HG03108 (cell line): ENCODE results near the gene CCT3.
"Not testable (repeated sequence)": the region's sequence is repeated elsewhere in the genome, so short reads cannot be mapped to it uniquely, and the experiment has no call there.

ENCODE experiments used
- ATAC-seq: cut with Tn5 transposase; IDR thresholded peaks from one replicate; pipeline ENCODE4 v1.9.1; 2021; ENCODE audit warnings: moderate library complexity; ENCODE audit not compliant: unreplicated experiment

CCT3 gene

DNA sequence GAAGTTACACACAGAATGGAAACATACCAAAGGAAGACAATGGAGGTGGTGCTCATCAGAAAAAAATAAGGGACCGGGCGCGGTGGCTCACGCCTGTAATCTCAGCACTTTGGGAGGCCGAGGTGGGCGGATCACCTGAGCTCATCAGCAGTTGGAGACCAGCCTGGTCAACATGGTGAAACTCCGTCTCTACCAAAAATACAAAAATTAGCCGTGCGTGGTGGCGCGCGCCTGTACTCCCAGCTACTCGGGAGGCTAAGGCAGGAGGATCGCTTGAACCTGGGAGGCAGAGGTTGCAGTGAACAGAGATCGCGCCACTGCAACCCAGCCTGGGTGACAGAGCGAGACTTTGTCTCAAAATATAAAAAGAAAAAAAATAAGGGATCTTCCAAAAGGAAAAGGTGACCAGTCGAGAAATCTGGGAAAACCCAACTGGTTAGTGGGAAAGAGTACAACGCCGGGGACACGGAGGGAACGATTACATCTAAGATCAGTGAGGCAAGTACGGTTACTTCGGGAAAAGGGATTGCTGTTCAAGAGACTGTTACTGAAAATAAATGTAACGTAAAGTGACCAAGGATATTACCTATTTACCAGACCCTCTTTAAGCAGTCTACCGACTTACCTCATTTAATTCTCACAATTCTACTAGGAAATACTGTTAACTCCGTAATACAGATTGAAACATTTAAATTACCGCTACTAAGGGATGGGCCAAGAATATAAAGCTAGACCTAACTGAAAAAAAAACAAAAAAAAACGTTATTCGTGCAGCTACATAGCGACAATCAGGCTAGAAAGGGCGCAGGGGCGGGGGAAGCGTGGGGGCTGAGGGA is 822 bp downstream of the CCT3 start:
- no peak for ATAC-seq

- no peak for ATAC-seq
These were observed 1.9 kb downstream of the CCT3 start for GRCh38 chr1:156336242-156336641.

GRCh38 chr1:156323179-156323578 is 14.9 kb downstream of the CCT3 start:
- not testable (repeated sequence) for ATAC-seq

DNA sequence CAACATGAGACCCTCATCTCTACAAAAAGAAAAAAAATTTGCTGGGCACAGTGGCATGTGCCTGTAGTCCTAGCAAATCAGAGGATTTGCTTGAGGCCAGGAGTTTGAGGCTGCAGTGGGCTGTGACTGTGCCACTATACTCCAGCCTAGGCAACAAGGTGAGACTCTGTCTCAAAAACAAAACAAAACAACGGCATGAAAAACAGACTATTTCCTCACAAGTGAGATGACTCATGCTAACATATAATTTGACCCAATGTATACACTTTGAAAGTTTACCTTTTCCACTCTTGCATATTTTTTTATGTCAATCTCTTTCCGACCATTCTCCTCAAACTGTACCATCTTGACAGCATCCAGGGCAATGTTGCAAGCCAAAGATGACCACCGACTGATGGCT is 17.5 kb downstream of the CCT3 start:
- no peak for ATAC-seq

GRCh38 chr1:156319664-156320063 is 18.4 kb downstream of the CCT3 start:
- no peak for ATAC-seq

DNA sequence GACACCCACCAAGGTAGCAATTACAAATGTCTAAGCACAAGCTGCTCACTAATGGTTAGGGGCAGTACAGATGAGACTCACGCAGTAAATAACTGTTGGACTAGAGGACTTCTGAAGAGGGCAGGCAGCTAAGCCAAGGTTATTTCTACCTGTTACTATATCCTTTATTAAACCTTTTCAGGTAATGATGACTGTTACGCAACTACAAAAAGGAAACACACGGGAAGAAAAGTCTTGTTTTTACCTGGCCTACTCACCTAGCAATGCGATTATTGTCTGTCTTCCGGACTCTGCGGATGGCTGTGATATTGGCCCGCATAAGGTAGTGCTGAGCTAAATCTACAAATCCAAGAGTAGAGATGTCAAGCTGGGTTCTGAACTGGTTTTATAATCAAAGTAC is 21.2 kb downstream of the CCT3 start:
- ATAC-seq, result no peak

- no peak for ATAC-seq
These were observed 27.1 kb downstream of the CCT3 start for GRCh38 chr1:156310962-156311361.

DNA sequence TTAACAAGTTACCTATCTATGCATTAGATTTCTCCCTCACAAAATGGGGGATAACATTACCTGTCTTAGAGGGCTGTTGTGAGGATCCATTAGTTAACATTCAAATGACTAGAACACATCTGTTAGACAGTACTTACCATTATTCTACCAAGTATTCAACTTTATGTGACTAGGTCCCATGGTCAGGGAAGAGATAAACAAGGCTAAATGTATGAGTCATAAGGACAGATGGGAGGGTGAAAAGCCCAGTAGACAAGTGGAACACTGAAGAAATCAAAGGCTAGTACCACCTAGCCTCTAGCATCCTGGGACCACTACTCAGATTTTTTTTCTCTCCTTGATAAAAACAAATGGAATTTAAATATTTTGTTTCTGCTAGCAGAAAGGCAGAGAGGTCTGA is 30.0 kb downstream of the CCT3 start:
- ATAC-seq, result no peak

GRCh38 chr1:156305215-156305614 is 32.9 kb downstream of the CCT3 start:
- ATAC-seq, result no peak

GRCh38 chr1:156303241-156303640 is 34.9 kb downstream of the CCT3 start:
- ATAC-seq, result no peak

DNA sequence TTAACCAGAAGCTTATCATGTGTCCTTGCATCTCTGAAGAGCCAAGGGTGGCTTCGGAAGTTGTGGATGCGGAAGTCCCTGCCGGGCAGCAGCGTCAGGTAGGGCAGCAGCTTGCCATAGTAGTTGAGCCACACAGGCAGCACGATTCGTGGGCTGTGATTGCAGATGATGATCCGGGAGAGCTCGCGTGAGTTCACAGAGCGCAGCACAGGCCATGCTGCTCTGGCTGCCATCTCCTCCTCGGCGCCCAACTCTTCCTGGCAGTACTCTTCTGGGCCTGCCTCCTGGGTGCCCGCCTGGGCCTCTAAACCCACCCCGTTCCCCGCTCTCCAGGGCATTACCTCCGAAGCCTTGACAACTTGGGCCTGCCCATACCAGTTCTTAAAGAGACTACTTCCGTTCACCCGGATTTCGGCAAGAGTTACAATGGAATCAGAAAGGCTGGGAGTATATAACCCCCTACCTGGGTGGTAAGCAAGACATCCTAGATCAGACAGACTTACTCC is 39.2 kb downstream of the CCT3 start, which contains the start of gene VHLL:
VHLL (minus strand) TSS at position 456 of the 506 bp plus-strand sequence; CDS start at position 338, 118 bp downstream.
- ATAC-seq, result no peak

GRCh38 chr1:156295391-156295947 is 42.6 kb downstream of the CCT3 start, which contains the start of gene GLMP:
GLMP (minus strand) TSS chr1:156295679; CDS start chr1:156295645, 34 bp downstream.
- ATAC-seq, result no peak

- ATAC-seq, result no peak
These were observed 44.2 kb downstream of the CCT3 start for GRCh38 chr1:156293895-156294294.

- no peak for ATAC-seq
These were observed 45.0 kb downstream of the CCT3 start for GRCh38 chr1:156293098-156293434.

- ATAC-seq, result no peak
These were observed 46.6 kb downstream of the CCT3 start for GRCh38 chr1:156291226-156292061.

- ATAC-seq, result no peak
These were observed 48.2 kb downstream of the CCT3 start for GRCh38 chr1:156289857-156290256.

DNA sequence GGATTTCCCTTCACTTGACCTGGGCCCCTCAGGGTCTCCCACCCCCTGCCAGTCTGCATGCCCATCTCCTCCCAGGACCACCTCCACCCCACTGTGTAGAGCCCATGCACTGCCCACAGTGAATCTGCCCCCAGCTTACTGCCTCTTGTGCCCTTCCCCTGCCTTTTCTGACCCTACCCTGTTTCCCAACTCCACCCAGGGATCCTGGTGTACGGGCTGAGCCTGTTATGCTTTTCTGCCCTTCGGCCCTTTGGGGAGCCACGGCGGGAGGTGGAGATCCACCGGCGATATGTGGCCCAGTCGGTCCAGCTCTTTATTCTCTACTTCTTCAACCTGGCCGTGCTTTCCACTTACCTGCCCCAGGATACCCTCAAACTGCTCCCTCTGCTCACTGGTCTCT is 52.0 kb downstream of the CCT3 start:
- ATAC-seq, result no peak

DNA sequence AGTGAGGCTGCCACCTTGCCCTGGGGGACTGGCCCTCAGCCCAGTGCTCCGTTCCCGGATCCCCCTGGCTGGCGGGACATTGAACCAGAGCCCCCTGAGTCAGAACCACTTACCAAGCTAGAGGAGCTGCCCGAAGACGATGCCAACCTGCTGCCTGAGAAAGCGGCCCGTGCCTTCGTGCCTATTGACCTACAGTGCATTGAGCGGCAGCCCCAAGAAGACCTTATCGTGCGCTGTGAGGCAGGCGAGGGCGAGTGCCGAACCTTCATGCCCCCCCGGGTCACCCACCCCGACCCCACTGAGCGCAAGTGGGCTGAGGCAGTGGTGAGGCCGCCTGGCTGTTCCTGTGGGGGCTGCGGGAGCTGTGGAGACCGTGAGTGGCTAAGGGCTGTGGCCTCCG is 52.7 kb downstream of the CCT3 start:
- ATAC-seq, result no peak

GRCh38 chr1:156284757-156285156 is 53.3 kb downstream of the CCT3 start:
- no peak for ATAC-seq

DNA sequence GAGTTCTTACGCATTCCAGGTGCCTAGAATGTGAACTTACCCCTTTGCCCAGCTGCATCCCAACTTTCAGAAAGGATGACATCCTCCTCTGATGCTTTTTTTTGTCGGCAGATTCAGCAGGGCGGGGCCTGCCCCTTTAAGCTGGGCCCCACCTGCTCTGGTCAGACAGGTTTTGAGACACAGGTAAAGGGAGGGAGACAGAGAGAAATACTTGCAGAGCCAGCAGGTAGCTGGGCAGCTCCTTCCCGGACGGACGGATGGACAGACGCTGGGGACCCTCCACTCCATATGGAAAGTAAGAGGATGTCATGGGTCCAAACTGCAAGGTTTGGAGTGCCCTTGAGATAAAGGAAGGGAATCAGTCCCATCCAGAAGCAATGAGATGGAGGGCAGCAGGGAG is 54.0 kb downstream of the CCT3 start, which contains the start of gene TMEM79:
TMEM79 (plus strand) TSS at position 214 of the 400 bp plus-strand sequence. CDS start 902 bp downstream, outside the sequence.
- ATAC-seq, result no peak

GRCh38 chr1:156283521-156283920 is 54.6 kb downstream of the CCT3 start:
- no peak for ATAC-seq
